ENCODE data around the gene ADAM33. TPM values are rescaled to one million over a fixed set of nuclear protein-coding genes. Genes with fewer than 3 reads are reported as not detected.

Gene ADAM33
- total RNA-seq, 1 experiment from 2014 or later, result 0.23 TPM

- Mint-ChIP-seq H3K4me3 (ENCODE audit: unreplicated experiment) (no peak overlapping the region), H3K27ac (ENCODE audit: unreplicated experiment) (no peak overlapping the region), H3K4me1 (ENCODE audit: low read depth, unreplicated experiment) (no peaks in the 10 kb centered on the region), H3K36me3 (ENCODE audit: insufficient read depth, unreplicated experiment) (no peaks in the 10 kb centered on the region), H3K27me3 (ENCODE audit: insufficient read depth, unreplicated experiment) (no peaks in the 10 kb centered on the region), H3K9me3 (ENCODE audit: unreplicated experiment) (peaks cover 7% of the 10 kb centered on the region)
- Histone ChIP-seq H3K27me3 (replicated peaks; ENCODE audit: control insufficient read depth, insufficient read depth, low read length) (no peaks in the 10 kb centered on the region), H3K9me3 (no peaks in the 10 kb centered on the region), H3K4me1 (no peaks in the 10 kb centered on the region), H3K4me3 (ENCODE audit: low read depth, low read length) (no peak overlapping the region), H3K36me3 (ENCODE audit: control insufficient read depth, insufficient read depth, low read length) (no peaks in the 10 kb centered on the region)
- ChIA-PET CTCF (no interaction called here), POLR2A (no interaction called here)
- no peak for DNase-seq
- intact Hi-C loops (cut with micrococcal nuclease; ENCODE audit: unreplicated experiment), result loop anchor here (10.0 kb wide), 1 partner anchor 71 kb away; no protein-coding TSS in a partner anchor
- BruUV-seq (replicated peaks), result no TSS peak
- TF ChIP-seq CTCF (IDR thresholded peaks at IDR 0.05; ENCODE audit: insufficient read depth in 1 of 2, low read depth in 1 of 2, low read length in 1 of 2, severe bottlenecking in 1 of 2, unreplicated experiment in 1 of 2), result no peak
These were observed 46.5 kb downstream of the ADAM33 start for GRCh38 chr20:3635346-3635745.

GRCh38 chr20:3633913-3634478, 47.8 kb downstream of the ADAM33 start:
- H3K4me1 Mint-ChIP-seq (ENCODE audit: low read depth, unreplicated experiment), result peaks cover 1% of the 10 kb centered on the region
- Histone ChIP-seq H3K4me1 (no peaks in the 10 kb centered on the region), H3K27me3 (replicated peaks; ENCODE audit: control insufficient read depth, insufficient read depth, low read length) (no peaks in the 10 kb centered on the region), H3K4me3 (ENCODE audit: low read depth, low read length) (no peak overlapping the region), H3K9me3 (no peaks in the 10 kb centered on the region), H3K36me3 (ENCODE audit: control insufficient read depth, insufficient read depth, low read length) (no peaks in the 10 kb centered on the region; the same call in 1 of the 2 replicates)
- H3K36me3 Mint-ChIP-seq (ENCODE audit: insufficient read depth, unreplicated experiment), result no peaks in the 10 kb centered on the region
- POLR2A ChIA-PET, result no interaction called here
- H3K27me3 Mint-ChIP-seq (ENCODE audit: insufficient read depth, unreplicated experiment), result no peaks in the 10 kb centered on the region
- H3K9me3 Mint-ChIP-seq (ENCODE audit: unreplicated experiment), result no peaks in the 10 kb centered on the region
- BruUV-seq (replicated peaks), result no TSS peak
- no peak overlapping the region for H3K27ac Mint-ChIP-seq (ENCODE audit: unreplicated experiment)
- no peak for DNase-seq
- intact Hi-C loops (cut with micrococcal nuclease; ENCODE audit: unreplicated experiment), result loop anchor here (10.0 kb wide), 1 partner anchor 69 kb away; no protein-coding TSS in a partner anchor
- no peak for TF ChIP-seq CTCF (IDR thresholded peaks at IDR 0.05; ENCODE audit: insufficient read depth in 1 of 2, low read depth in 1 of 2, low read length in 1 of 2, severe bottlenecking in 1 of 2, unreplicated experiment in 1 of 2)
- H3K4me3 Mint-ChIP-seq (ENCODE audit: unreplicated experiment), result no peak overlapping the region
- CTCF ChIA-PET, result interaction anchor here (1.3 kb wide), 1 partner anchor 71 kb away, joined by 3 read pairs; no protein-coding TSS in a partner anchor

- H3K27me3 ChIP-seq (replicated peaks; ENCODE audit: control insufficient read depth, insufficient read depth, low read length), result no peaks in the 10 kb centered on the region
- no peak overlapping the region for H3K27ac Mint-ChIP-seq (ENCODE audit: unreplicated experiment)
- no peaks in the 10 kb centered on the region for H3K4me1 ChIP-seq
- intact Hi-C loops (cut with micrococcal nuclease; ENCODE audit: unreplicated experiment), result loop anchor here (1.0 to 10.0 kb wide), 2 partner anchors 68 to 274 kb away; no protein-coding TSS in a partner anchor
- no peak overlapping the region for H3K4me3 Mint-ChIP-seq (ENCODE audit: unreplicated experiment)
- no peaks in the 10 kb centered on the region for H3K9me3 ChIP-seq
- peaks cover 7% of the 10 kb centered on the region for H3K4me1 Mint-ChIP-seq (ENCODE audit: low read depth, unreplicated experiment)
- no peaks in the 10 kb centered on the region for H3K36me3 Mint-ChIP-seq (ENCODE audit: insufficient read depth, unreplicated experiment)
- ChIA-PET POLR2A (no interaction called here), CTCF (interaction anchor here (1.3 kb wide), 1 partner anchor 69 kb away, joined by 3 read pairs; no protein-coding TSS in a partner anchor)
- TF ChIP-seq CTCF (IDR thresholded peaks at IDR 0.05; ENCODE audit: insufficient read depth in 1 of 2, low read depth in 1 of 2, low read length in 1 of 2, severe bottlenecking in 1 of 2, unreplicated experiment in 1 of 2), result peak in 1 of 2 experiments; percentile 20
- H3K27me3 Mint-ChIP-seq (ENCODE audit: insufficient read depth, unreplicated experiment), result no peaks in the 10 kb centered on the region
- H3K4me3 ChIP-seq (ENCODE audit: low read depth, low read length), result no peak overlapping the region
- DNase-seq, result no peak
- BruUV-seq (replicated peaks), result no TSS peak
- no peaks in the 10 kb centered on the region for H3K9me3 Mint-ChIP-seq (ENCODE audit: unreplicated experiment)
- H3K36me3 ChIP-seq (ENCODE audit: control insufficient read depth, insufficient read depth, low read length), result no peaks in the 10 kb centered on the region; the same call in 1 of the 2 replicates
These were observed 49.4 kb downstream of the ADAM33 start for GRCh38 chr20:3632311-3633004.
